Neural progenitor cell (in vitro differentiated cells): ENCODE data around the gene NCOA1. TPM values are rescaled to one million over a fixed set of nuclear protein-coding genes. Genes with fewer than 3 reads are reported as not detected.

Experiments
- DNase-seq: peaks from one replicate; pipeline ENCODE4 v3.0.0-alpha.2; 2016; ENCODE audit warnings: low spot score
- H2AFZ ChIP-seq: fragments of 200-600 bp; sonication (generic); replicated peaks from 2 replicates; pipeline ENCODE4 v1.6.1; 2016; ENCODE audit warnings: antibody characterized with exemption
- H3F3A ChIP-seq: fragments of 200-600 bp; sonication (generic); 2 replicates; pipeline ENCODE4 v1.6.1; 2016; ENCODE audit warnings: antibody characterized with exemption, low read depth
- H3K27ac ChIP-seq: fragments of 200-600 bp; sonication (generic); 2 replicates; pipeline ENCODE4 v1.5.1; 2016; ENCODE audit warnings: mild to moderate bottlenecking
- H3K27me3 ChIP-seq: fragments of 200-600 bp; sonication (generic); 2 replicates; pipeline ENCODE4 v1.6.1; 2016; ENCODE audit warnings: mild to moderate bottlenecking, moderate library complexity
- H3K36me3 ChIP-seq: fragments of 200-600 bp; sonication (generic); 2 replicates; pipeline ENCODE4 v1.5.1; 2016
- H3K4me1 ChIP-seq: fragments of 200-600 bp; sonication (generic); 2 replicates; pipeline ENCODE4 v1.6.1; 2016; ENCODE audit warnings: mixed run types
- H3K4me2 ChIP-seq: fragments of 200-600 bp; sonication (generic); 2 replicates; pipeline ENCODE4 v1.6.1; 2016
- H3K4me3 ChIP-seq: fragments of 200-600 bp; sonication (generic); 2 replicates; pipeline ENCODE4 v1.5.1; 2016
- H3K79me2 ChIP-seq: fragments of 200-600 bp; sonication (generic); 2 replicates; pipeline ENCODE4 v1.6.1; 2016; ENCODE audit warnings: low read depth
- H3K9ac ChIP-seq: fragments of 200-600 bp; sonication (generic); 2 replicates; pipeline ENCODE4 v1.6.1; 2016
- H3K9me3 ChIP-seq: fragments of 200-600 bp; sonication (generic); 2 replicates; pipeline ENCODE4 v1.5.1; 2016; ENCODE audit warnings: low read depth
- H4K20me1 ChIP-seq: fragments of 200-600 bp; sonication (generic); 2 replicates; pipeline ENCODE4 v1.6.1; 2016; ENCODE audit warnings: low read depth
- H3K27ac Mint-ChIP-seq: 3 replicates; pipeline ENCODE4 v1.8.0; 2021; ENCODE audit warnings: mixed read lengths
- H3K27me3 Mint-ChIP-seq: 2 replicates; pipeline ENCODE4 v1.8.0; 2022; ENCODE audit warnings: low read depth, mild to moderate bottlenecking, inconsistent platforms, moderate library complexity, mixed read lengths; ENCODE audit not compliant: insufficient read depth
- H3K36me3 Mint-ChIP-seq: 3 replicates; pipeline ENCODE4 v1.8.0; 2021; ENCODE audit warnings: mixed read lengths
- H3K4me1 Mint-ChIP-seq: 3 replicates; pipeline ENCODE4 v1.8.0; 2021; ENCODE audit warnings: mixed read lengths
- H3K4me3 Mint-ChIP-seq: 3 replicates; pipeline ENCODE4 v1.8.0; 2021; ENCODE audit warnings: mild to moderate bottlenecking, moderate library complexity, mixed read lengths
- H3K9me3 Mint-ChIP-seq: 3 replicates; pipeline ENCODE4 v1.8.0; 2020; ENCODE audit warnings: mixed read lengths
- CTCF ChIP-seq: fragments of 200-600 bp; sonication (generic); IDR thresholded peaks from 2 replicates; pipeline ENCODE4 v1.5.1; 2017; ENCODE audit warnings: antibody characterized with exemption, mild to moderate bottlenecking
- EZH2 ChIP-seq: fragments of 200-600 bp; sonication (generic); IDR thresholded peaks from 2 replicates; pipeline ENCODE4 v1.6.1; 2017; ENCODE audit warnings: antibody characterized with exemption, mild to moderate bottlenecking, moderate library complexity
- EZH2phosphoT487 ChIP-seq: fragments of 200-600 bp; sonication (generic); IDR thresholded peaks from 2 replicates; pipeline ENCODE4 v1.6.1; 2017; ENCODE audit warnings: antibody characterized with exemption
- total RNA-seq: library from RNA; depleted of rRNA; stranded (reverse); fragments of >200 nt; gene quantifications from 2 replicates; pipeline ENCODE4 v1.2.3, GENCODE V29; 2015; ENCODE audit warnings: low replicate concordance

Gene NCOA1
- total RNA-seq, 1 donor from 2014 or later, result 29.3 TPM

- Mint-ChIP-seq H3K4me1 (peaks cover 4% of the 10 kb centered on the region), H3K4me3 (no peak overlapping the region), H3K27ac (no peak overlapping the region), H3K36me3 (peaks cover 6% of the 10 kb centered on the region), H3K27me3 (no peaks in the 10 kb centered on the region), H3K9me3 (no peaks in the 10 kb centered on the region)
- Histone ChIP-seq H2AFZ (no peak overlapping the region), H3K27ac (no peak overlapping the region), H3F3A (no peaks in the 10 kb centered on the region), H3K9me3 (no peaks in the 10 kb centered on the region), H4K20me1 (no peaks in the 10 kb centered on the region), H3K36me3 (no peaks in the 10 kb centered on the region), H3K9ac (no peak overlapping the region), H3K27me3 (no peaks in the 10 kb centered on the region), H3K79me2 (no peaks in the 10 kb centered on the region), H3K4me1 (peaks cover 13% of the 10 kb centered on the region), H3K4me2 (no peak overlapping the region), H3K4me3 (no peak overlapping the region)
- no peak for DNase-seq
- TF ChIP-seq EZH2phosphoT487 (no peak), EZH2 (no peak), CTCF (no peak)
Measured at GRCh38 chr2:24725956-24726355, 234.9 kb downstream of the NCOA1 start.

GRCh38 chr2:24730481-24730880 is 239.4 kb downstream of the NCOA1 start:
- TF ChIP-seq CTCF (no peak), EZH2 (no peak), EZH2phosphoT487 (no peak)
- Histone ChIP-seq H4K20me1 (no peaks in the 10 kb centered on the region), H3K9me3 (no peaks in the 10 kb centered on the region), H3K79me2 (no peaks in the 10 kb centered on the region), H3K4me3 (no peak overlapping the region), H3F3A (no peaks in the 10 kb centered on the region), H3K4me1 (no peaks in the 10 kb centered on the region), H3K9ac (no peak overlapping the region), H3K4me2 (no peak overlapping the region), H2AFZ (no peak overlapping the region), H3K36me3 (no peaks in the 10 kb centered on the region), H3K27me3 (no peaks in the 10 kb centered on the region), H3K27ac (no peak overlapping the region)
- Mint-ChIP-seq H3K9me3 (no peaks in the 10 kb centered on the region), H3K36me3 (peaks cover 6% of the 10 kb centered on the region), H3K4me3 (no peak overlapping the region), H3K27me3 (no peaks in the 10 kb centered on the region), H3K27ac (no peak overlapping the region), H3K4me1 (no peaks in the 10 kb centered on the region)
- no peak for DNase-seq

GRCh38 chr2:24731040-24731439 is 240.0 kb downstream of the NCOA1 start:
- H3K9ac ChIP-seq, result no peak overlapping the region
- DNase-seq, result no peak
- H3K4me3 Mint-ChIP-seq, result no peak overlapping the region
- no peaks in the 10 kb centered on the region for H3K4me1 ChIP-seq
- H3K36me3 Mint-ChIP-seq, result peaks cover 6% of the 10 kb centered on the region
- no peak overlapping the region for H3K4me3 ChIP-seq
- H3K27me3 ChIP-seq, result no peaks in the 10 kb centered on the region
- H3K36me3 ChIP-seq, result no peaks in the 10 kb centered on the region
- H3K4me2 ChIP-seq, result no peak overlapping the region
- H3K27ac Mint-ChIP-seq, result no peak overlapping the region
- H3F3A ChIP-seq, result no peaks in the 10 kb centered on the region
- no peaks in the 10 kb centered on the region for H3K4me1 Mint-ChIP-seq
- H4K20me1 ChIP-seq, result no peaks in the 10 kb centered on the region
- no peaks in the 10 kb centered on the region for H3K9me3 Mint-ChIP-seq
- TF ChIP-seq EZH2, result no peak
- TF ChIP-seq CTCF, result no peak
- TF ChIP-seq EZH2phosphoT487, result no peak
- H3K27me3 Mint-ChIP-seq, result no peaks in the 10 kb centered on the region
- H3K27ac ChIP-seq, result no peak overlapping the region
- no peak overlapping the region for H2AFZ ChIP-seq
- H3K9me3 ChIP-seq, result no peaks in the 10 kb centered on the region
- H3K79me2 ChIP-seq, result no peaks in the 10 kb centered on the region
